GOT3 (cell line): ENCODE results near the gene PPT1.
"Not testable (repeated sequence)": the region's sequence is repeated elsewhere in the genome, so short reads cannot be mapped to it uniquely, and the experiment has no call there.

Experiments used
- DNase-seq: peaks from one replicate; lab custom pipeline; 2025; ENCODE audit warnings: mixed read lengths; lab: John Stamatoyannopoulos, UW

PPT1 gene

DNA sequence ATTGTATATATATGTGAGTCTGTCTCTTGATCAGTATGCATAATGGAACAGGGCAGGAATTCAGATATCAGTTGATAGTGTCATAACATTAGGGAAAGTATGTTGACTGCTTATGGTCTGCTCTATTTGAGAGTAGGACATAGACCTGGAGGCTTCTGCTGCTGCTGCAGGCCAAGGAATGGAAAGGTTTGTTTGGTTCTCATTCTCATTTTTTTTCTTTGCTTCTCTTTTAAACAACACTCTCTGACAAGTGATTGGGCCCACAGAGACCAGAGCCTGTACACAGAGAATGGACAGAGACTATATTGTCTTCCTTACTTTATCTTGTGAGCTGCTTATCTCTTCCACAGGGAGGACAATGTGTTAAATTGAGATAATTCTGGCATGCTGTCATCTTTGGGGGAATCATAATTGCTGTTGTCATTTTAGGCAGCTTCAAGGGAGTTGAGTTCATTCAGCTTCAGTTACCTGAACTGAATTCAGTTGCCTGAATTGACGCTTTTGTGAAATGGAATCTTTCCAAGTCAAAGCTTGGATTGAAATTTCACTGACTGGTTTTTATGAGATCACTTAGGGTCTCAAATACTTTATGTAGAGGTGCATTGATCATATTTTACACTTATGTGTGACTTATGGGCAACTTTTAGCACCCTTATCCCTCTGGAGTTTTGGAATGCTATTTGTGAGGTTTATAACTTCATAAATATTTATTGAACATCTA, 39.6 kb downstream of the PPT1 start:
- no peak for DNase-seq

DNA sequence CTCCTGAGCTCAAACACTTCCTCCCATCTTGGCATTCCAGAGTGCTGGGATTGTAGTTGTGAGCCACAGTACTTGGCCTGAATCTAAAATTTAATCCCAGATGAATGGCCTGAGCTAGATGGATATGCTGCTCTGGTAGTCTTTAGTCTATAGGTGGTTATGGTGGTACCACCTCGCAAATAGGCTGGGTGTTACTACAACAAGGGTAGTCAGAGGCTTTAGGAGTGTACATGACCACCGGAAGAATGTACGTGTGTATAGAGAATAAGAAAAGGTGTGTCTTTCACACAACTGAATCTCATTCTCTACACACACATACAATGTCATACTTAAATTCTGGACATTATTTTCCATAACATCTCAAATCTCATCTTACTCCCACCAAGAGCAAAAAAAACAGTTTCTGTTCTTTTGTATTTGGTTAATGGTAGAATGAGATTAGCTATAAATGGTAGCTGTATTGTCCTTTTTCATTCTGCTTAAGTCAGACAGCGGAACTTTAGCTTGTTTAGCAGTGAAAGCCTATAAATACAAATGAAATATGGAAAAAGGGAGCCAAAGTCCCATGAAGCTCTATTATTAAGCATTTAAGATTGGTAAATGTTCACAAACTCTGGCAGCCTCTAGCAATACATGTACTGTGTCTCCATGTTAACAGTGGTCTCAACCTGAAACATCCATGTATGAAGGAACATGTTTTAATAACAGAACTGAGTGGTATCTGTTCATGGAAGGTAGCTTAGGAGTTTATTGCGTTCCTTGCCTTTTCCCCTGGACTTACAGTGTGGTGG, 40.3 kb downstream of the PPT1 start:
- no peak for DNase-seq

DNA sequence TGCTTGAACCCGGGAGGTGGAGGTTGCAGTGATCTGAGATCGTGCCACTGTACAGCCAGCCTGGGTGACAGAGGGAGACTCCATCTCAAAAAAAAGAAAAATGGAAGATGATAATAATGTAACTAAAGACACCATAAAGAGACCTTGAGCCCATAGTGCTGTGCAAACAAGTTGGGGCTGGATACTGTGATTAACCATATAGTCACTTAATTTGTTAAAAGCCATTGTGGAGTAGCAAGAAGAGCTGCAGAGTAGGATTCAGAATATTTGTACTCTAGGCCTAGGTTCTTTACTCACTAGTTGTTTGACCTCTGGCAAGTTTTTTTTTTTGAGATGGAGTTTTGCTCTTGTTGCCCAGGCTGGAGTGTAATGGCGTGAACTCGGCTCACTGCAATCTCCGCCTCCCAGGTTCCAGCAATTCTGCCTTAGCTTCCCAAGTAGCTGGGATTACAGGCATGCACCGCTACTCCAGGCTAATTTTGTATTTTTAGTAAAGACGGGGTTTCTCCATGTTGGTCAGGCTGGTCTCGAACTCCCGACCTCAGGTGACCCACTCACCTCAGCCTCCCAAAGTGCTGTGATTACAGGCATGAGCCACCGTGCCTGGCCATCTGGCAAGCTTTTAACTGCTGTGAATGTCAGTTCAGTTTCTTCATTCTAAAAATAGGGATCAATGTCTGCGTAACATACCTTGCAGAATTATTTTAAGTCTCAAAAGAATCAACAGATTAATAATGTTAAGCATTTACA, 43.7 kb downstream of the PPT1 start:
- DNase-seq, result no peak

DNA sequence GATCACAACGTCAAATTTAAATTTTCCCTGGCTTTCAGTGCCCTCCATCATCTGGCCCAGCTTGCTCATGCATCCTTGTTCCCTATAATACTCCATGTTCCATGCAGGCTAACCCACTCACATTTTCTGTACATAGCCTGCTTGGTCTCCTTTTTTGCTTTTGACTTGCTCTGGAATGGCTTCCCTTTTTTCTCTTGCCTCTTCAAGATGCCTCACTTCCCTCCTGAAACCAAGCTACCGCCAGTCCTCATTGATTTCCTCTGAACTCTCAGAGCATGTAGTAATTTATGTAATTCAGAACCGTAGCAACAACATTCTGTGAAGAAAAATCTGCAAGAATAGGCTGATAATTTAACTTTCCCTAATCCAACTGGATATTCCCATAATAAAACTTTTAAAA, 46.2 kb downstream of the PPT1 start:
- DNase-seq, result no peak

DNA sequence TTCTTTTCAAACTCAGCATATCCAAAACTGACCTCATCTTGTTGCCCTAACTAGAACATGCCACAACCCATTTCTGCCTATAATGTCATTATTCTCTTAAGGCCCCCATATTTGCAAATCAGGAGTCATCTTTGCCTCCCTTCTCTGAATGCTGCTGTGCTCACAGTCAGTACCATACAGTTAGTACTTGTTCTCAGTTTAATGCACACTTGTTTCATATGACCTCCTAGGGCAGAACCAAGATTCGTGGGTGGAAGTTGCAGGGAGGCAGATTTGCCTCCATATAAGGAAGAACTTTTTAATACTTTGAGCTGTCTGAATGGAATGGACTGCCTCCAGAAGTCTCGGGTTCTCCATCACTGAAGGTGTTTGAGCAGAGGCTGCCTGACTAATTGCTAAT, 47.3 kb downstream of the PPT1 start:
- DNase-seq, result no peak

DNA sequence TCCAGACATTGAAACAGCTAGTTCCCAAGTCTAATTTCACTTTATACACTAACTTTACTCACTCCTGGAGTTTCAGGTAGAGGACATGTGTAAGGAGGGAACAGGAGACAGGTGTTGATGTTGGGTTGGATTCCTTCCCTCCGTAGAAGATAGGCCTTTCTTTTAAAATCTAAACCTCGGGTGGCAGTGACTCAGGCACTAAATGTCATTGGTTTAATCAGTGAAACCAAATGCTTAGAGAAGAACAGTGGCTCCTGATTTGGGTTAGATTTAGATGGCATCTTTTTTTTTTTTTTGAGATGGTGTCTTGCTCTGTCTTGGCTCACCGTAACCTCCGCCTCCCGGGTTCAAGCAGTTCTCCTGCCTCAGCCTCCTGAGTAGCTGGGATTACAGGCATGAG, 49.3 kb downstream of the PPT1 start:
- no peak for DNase-seq

DNA sequence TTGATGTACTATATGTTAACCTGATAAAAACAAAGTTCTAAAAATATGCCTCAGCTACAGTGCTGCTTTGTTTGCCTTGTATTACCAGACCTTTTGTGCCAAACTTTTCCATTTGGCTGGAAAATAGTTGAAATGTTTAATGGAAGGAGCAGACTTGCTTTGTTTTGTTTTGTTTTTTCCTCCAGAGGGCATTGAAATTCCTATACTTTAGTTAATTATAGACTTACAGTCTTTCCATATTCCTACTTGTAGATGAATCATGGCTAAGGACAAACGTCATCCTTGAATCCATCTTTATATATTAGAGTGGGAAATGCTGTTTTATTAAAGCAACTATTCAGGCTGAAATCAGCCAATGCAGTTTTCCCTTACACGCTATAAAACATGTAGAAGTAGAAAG, 49.8 kb downstream of the PPT1 start:
- DNase-seq, result no peak

DNA sequence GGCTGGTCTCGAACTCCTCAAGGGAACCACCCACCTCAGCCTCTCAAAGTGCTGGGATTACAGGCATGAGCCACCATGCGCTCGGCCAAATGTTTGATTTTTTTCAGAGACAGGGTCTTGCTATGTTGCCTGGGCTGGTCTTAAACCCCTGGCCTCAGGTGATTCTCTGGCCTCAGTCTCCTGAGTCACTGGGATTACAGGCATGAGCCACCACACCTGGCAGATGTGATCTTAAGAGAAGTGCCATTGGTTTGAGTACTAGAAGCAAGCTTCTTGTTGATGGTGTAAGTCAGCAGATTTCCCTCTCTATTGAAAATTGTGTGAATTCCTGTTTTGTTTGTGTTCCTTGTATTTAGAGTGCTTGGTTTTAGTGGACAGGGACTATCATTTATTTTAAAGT, 51.3 kb downstream of the PPT1 start:
- no peak for DNase-seq

DNA sequence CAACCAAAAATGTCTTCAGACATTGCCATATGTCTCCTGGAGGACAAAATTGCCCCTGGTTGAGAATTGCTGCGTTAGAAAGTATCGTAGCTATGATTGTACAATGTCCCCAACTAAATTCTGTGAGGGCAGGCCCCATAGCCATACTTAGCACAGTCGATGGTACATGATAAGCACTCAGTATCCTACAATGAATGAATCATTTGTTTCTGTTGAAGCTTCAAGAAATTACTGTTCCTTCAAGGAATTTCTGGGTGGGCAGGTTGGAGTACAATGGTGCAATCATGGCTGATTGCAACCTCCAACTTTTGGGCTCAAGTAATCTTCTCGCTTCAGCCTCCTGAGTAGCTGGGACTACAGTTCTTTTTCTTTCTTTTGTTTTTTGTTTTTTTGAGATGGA, 51.9 kb downstream of the PPT1 start:
- DNase-seq, result no peak

DNA sequence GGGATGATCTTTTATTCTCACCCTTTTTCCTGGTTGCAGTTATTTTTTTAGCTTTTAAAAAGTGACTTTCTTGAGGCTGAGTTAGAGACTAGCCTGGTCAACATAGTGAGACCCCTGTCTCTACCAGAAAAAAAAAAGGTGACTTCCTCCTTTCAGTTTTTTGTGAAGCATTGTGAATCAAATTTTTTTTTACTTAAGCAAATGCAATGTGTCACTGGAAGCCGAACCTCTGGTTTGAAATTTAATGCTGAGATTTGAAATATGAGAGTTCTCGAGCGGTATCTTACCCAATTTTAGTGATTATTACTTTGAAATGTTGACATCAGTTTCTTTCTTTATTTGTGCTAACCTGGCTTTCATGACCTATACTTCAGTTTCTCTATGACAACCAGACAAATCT, 52.9 kb downstream of the PPT1 start:
- DNase-seq, result no peak

DNA sequence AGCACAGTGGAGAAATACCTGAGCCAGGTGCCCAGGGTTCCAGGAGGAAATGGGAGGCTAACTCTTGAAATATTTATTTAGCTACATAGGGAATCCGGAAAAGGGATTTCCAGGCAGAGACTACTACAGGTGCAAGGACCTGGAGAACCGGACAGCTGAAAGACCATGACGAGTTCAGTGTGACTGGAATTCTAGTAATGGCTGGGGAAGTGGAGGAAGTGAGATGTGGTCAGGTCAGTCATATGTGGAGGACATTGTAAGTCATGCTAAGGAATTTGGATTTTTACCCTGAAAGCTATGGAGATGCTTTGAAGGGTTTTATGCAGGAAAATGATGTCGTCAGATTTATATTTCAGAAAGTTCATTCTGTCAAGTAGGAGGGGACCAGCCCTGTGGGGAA, 54.7 kb downstream of the PPT1 start:
- no peak for DNase-seq

DNA sequence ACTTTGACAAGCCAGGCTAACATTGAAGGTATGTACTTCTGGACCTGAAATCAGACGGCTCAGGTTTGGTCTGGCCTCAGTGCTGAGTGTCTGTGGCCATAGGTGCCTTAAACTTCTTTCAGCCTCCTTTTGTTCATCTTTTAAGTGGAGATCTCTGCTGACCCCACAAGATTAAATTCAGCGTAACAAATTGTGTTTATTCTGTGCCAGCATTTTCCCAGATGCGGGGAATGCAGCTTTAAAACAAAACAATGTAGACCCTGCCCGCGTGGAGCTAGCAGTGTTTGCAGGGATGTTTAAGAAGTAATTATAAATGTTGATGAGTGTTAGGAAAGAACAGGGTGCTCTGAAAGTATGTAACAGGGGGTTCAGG, 55.6 kb downstream of the PPT1 start:
- DNase-seq, result no peak

DNA sequence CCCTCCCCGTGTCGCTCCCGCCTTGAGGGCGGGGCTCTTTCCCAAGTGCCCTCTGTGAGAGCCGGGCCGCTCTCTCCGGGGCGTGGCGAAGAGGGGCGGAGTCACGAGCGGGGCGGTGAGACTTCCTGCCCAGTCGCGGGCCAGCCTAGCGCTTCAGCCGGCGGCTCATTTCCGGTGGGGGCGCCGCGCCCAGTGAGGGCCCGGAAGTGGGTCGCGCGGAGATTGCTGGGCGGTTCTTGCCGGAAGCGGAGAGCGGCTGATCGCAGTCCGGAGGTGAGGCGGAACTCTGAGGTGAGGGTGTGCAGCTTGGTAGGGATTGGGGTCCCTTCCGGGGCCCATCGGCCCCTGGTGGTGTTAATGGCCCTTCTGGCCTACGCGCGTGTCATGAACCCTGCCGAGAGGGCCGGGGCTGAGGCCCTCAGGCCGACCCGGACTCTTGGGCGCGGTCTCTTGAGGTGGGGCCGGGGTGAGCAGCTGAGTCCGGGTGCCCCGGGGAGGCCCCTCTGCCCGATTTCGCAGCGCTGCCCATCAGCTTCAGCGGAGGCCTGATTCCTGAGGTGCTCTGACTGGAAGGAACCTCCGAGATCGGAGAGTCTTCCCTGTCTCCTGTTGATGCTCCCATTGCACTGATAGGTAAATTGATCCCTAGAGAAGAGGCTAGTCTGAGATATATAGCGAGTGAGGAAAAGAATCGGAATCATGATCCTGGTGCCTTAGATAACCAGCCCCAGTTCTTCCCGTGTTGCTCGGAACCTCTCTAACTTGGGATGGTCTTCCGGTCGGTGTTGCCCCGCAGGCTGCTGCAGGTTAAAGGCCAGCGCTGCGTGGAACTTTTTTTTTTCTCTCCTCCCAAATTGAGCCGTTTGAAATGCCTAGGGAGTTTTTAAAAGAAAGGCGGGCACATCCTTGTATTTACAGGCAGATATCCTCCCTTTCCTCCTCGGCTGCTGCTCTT, 56.3 kb downstream of the PPT1 start, which contains the start of gene CAP1:
Gene CAP1, plus strand, starts transcription at position 219 of the 955 bp plus-strand sequence. CDS start 18,618 bp downstream, outside the sequence.
- DNase-seq, result peak; percentile 95

DNA sequence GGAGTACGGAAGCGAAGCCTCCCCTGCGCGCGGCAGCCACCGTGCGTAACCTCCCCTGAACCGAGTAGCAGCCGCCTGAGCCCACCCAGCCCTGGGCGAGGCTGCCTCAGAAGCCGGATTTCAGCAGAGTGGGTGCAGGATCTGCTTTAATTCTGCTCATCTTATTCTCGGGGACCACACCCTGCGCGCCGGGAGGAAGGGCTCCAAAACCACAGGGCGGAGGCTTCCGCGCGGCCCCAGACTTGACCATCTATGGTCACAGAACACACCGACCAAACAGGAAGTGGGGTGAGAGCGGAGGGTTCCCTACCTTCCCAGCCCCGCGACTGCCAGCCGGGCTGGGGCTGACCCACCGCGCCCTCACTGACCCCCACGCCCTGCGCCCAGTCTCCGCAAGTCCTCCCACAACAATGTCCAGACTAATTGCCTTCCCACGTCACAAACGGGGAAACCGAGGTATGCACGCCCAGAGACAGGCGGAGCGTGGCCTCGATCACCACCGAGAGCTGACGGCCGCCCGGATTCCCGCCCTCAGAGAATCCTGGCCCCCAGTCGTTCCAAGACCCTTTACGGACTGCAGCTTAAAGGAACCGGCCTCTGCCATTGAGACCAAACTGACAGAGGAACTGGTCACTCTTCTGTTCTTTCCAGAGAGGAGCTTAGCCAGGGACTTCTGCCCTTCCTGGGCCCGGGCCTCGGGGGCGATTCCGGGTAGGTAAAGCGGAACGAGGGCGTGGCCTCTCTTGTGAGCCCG, 57.1 kb downstream of the PPT1 start:
- peak; percentile 56 for DNase-seq

DNA sequence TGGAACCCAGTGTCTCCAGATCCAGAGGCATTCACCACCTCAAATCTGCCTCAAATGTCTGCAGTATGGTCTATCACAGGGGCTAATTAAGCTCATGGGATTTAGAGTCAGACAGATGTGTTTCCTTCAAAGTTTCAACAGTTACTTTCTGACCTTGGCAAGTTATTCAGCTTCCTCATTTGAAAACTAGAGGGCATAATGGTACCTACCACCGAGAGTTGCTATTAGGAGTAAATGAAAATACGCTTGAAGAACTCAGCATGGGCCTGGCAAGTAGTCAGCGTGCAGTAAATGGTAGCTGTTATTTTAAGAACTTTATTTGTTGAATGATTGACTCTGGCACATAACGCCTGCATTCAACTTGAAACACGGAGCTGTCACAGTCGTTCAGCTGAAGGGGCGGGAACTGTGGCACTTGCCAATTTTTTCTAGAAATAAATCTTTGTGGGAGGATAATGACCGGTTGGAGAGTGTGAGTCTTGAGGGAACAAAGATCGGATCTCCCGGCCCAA, 57.8 kb downstream of the PPT1 start:
- no peak for DNase-seq

DNA sequence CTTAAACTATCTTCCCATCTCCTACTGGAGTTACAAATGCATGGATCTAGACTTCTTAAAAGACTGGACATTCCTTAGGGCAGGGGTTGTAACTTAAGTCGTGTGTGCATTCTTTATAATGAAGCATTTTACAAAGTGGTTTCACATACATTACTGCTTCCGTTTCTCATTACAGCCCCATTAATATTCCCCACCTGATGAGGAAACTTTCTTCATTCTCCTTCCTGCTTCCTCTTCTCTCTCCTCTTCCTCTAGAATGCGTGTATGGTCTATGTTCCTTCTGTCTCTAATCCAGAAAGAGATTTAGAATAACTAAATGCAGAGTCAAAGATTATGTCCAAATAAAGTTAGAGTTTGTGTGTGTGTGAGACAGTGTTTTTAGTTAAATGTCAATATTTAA, 58.4 kb downstream of the PPT1 start:
- DNase-seq, result no peak

DNA sequence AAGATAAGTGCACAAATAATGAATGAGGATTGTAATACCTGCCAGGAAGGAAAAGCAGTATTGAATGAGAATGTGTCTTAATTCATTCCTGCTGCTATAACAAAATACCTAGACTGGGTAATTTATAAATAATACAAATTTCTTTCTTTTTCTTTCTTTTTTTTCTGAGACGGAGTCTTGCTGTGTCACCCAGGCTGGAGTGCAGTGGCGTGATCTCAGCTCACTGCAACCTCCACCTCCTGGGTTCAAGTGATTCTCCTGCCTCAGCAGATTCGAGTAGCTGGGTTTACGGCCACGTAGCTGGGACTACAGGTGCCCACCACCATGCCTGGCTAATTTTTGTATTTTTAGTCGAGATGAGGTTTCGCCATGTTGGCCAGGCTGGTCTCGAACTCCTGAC, 59.8 kb downstream of the PPT1 start:
- DNase-seq, result not testable (repeated sequence)

DNA sequence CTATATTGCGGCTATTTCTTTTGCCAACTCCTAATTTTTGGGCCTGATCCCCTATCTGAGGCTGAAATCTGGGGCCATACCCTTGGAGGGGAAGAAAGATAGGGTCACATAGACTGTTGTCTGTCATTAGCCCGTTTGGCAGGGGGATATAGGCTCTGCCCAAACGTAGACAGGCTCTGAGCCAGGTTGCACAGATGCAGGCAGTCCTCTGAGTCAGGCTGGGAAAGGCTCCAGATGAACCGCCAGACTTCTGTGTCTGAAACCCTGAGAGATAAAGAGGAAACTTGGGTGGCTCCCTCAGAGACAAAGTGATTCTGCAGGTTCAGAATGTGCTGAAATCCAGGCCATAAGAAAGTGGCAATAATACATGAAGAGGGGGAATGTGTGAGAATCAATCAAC, 60.5 kb downstream of the PPT1 start:
- no peak for DNase-seq

DNA sequence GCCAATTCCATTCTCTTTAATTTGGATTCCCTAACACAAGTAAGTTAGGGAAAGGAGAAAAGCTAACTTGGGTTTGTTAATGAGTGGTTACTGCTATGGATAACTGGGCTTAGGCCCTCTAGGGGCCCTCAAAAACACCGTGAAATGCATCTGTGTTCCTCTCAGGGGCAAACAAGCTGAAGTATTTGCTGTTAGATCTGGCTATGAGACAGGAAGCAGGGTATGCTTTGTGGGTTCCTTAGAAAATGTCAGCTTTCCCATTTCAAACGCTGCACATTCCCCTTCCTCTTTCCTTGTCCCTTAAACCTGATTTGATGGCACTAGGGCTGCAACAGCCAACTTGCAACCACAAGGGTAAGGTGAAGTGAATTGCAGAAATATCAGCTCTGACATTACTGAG, 62.2 kb downstream of the PPT1 start:
- no peak for DNase-seq

DNA sequence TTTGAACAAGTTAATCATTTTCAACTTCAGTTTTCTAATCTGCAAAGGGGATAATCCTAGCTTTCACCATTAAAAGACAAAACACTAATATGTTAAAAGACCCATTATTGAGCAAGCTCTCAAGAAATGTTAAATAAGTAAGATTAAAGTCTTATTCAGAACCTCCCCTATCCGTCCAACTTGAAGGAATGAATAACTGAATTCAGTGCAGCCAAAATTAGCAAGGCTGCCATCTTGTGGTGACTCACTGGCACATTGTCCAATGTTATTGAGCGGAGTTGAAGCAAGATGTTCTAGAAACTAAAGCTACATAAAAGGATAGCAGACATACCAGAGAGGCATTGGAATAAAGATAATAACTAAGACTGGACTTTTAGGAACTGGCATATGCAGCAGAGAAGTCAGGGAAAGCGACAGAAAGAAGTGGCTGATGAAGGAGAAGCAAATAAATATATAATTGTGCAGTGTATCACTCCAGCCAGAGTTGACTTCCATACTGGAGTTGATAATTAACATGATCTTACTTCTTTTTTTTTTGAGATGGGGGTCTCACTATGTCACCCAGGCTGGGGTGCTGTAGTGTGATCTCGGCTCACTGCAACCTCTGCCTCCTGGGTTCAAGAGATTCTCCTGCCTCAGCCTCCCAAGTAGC, 64.7 kb downstream of the PPT1 start:
- no peak for DNase-seq
